Endodermal cell (in vitro differentiated cells): ENCODE results near the gene BRSK2. TPM values are rescaled to one million over a fixed set of nuclear protein-coding genes. Genes with fewer than 3 reads are reported as not detected.
A peak's percentile ranks its signal among the peaks of the same experiment; 100 is the strongest.

Experiments used
- DNase-seq: peaks from one replicate; pipeline ENCODE4 v3.0.0-alpha.2; 2017
- H3K27ac ChIP-seq: 2 replicates; pipeline ENCODE4 v1.5.1; 2013; ENCODE audit warnings: mild to moderate bottlenecking, low read depth, low read length, moderate library complexity
- H3K27me3 ChIP-seq: 2 replicates; pipeline ENCODE4 v1.6.1; 2013; ENCODE audit warnings: mild to moderate bottlenecking, low read length, moderate library complexity; ENCODE audit not compliant: insufficient read depth, control insufficient read depth, poor library complexity, severe bottlenecking
- H3K36me3 ChIP-seq: 2 replicates; pipeline ENCODE4 v1.7.0; 2013; ENCODE audit warnings: mild to moderate bottlenecking, low read length, moderate library complexity; ENCODE audit not compliant: control insufficient read depth, insufficient read depth
- H3K4me1 ChIP-seq: one replicate; pipeline ENCODE4 v1.7.0; 2013; ENCODE audit warnings: low read length; ENCODE audit not compliant: control insufficient read depth, insufficient read depth
- H3K4me3 ChIP-seq: 2 replicates; pipeline ENCODE4 v1.5.1; 2013; ENCODE audit warnings: mild to moderate bottlenecking, low read length, moderate library complexity
- H3K9ac ChIP-seq: 2 replicates; pipeline ENCODE4 v1.6.1; 2013; ENCODE audit warnings: mild to moderate bottlenecking, low read length, moderate library complexity; ENCODE audit not compliant: poor library complexity, severe bottlenecking; ENCODE audit errors: extremely low read depth
- H3K9me3 ChIP-seq: 2 replicates; pipeline ENCODE4 v1.6.1; 2013; ENCODE audit warnings: mild to moderate bottlenecking, low read length, moderate library complexity; ENCODE audit not compliant: control insufficient read depth
- H3K27ac Mint-ChIP-seq: 2 replicates; pipeline ENCODE4 v1.8.0; 2020; ENCODE audit warnings: mixed read lengths
- H3K27me3 Mint-ChIP-seq: 2 replicates; pipeline ENCODE4 v1.8.0; 2021; ENCODE audit warnings: mild to moderate bottlenecking, mixed read lengths; ENCODE audit not compliant: insufficient read depth
- H3K36me3 Mint-ChIP-seq: 2 replicates; pipeline ENCODE4 v1.8.0; 2020; ENCODE audit warnings: low read depth, mixed read lengths
- H3K4me1 Mint-ChIP-seq: 2 replicates; pipeline ENCODE4 v1.8.0; 2020; ENCODE audit warnings: mixed read lengths
- H3K4me3 Mint-ChIP-seq: 2 replicates; pipeline ENCODE4 v1.8.0; 2020; ENCODE audit warnings: mild to moderate bottlenecking, moderate library complexity, mixed read lengths
- H3K9me3 Mint-ChIP-seq: 2 replicates; pipeline ENCODE4 v1.8.0; 2020; ENCODE audit warnings: mild to moderate bottlenecking, mixed read lengths
- WGBS, 2 experiments: methylation state at CpG; one replicate each; pipeline versions ENCODE4 v1.1.5 to v1.1.7; 2013; ENCODE audit warnings: missing lambda C conversion rate in 2 of 2, mixed read lengths in 1 of 2; ENCODE audit not compliant: insufficient coverage in 1 of 2, insufficient read length in 1 of 2; 5-methylcytosine and 5-hydroxymethylcytosine counted together
- total RNA-seq, 2 donors: library from RNA; stranded (reverse); fragmentation: NEBNext Ultra II Directional in 1 of 2; extraction: Animal tissue kit (Norgen Biotek cat#: 25700) in 1 of 2; gene quantifications; 2 replicates in 1 of 2; 3 replicates in 1 of 2; pipeline ENCODE4 v1.2.1, GENCODE V29; 2021
- TF ChIP-seq, protein P1 (sequence below): fragments of 200-600 bp; sonication (generic); conservative IDR thresholded peaks from 2 replicates; pipeline ENCODE4 v1.5.0; 2021; ENCODE audit warnings: antibody characterized with exemption, mild to moderate bottlenecking

Gene BRSK2
- total RNA-seq, 2 donors from 2014 or later: 9.4 to 10.3 TPM

DNA sequence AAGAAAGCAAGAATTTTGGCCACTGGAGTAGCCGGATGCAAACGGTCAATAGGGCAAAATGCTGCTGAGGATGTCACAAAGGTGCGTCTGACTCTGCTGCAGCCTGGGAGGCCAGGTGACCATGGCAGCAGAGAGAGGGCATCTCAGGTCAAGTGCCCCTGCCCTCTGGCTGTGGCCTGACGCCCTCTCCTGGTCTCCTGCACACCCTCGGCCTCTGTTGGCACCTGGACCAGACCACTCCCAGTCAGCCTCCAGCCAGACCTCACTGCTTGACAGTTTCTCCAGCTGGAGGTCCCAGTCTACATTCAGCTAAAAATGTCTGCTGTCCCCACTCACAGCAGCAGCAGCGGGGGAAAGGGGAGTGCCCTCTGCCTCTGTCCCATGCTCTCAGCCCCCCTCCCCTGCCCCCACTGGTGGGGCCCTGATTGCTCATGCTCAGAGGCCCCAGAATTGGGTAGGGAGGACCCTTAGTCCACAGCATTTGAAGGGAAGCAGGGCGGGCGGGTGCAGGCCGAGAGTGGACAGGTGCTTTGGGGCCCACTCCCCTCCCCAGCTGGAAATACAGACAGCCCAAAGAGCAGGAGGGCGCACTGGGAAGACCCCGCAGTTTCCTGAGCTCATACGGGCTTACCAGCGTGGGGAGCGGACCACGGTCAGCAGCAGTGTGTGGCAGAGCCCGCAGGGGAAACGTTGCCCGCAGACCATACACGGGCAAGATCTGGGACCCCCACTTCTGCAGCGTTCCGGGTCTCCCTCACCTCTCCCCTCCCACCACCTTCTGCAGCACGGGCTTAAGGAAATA, 1.6 kb upstream of the BRSK2 start:
- Mint-ChIP-seq H3K27ac (no peak overlapping the region), H3K4me3 (peak overlapping the region; percentile 61), H3K36me3 (no peaks in the 10 kb centered on the region), H3K9me3 (no peaks in the 10 kb centered on the region), H3K27me3 (peaks cover 46% of the 10 kb centered on the region), H3K4me1 (no peaks in the 10 kb centered on the region)
- 55 to 59% methylated on average over 20 to 22 of the region's 22 CpGs for WGBS, 2 experiments
- Histone ChIP-seq H3K27ac (no peak overlapping the region), H3K9ac (no peak overlapping the region), H3K4me1 (peaks cover 6% of the 10 kb centered on the region), H3K4me3 (peak overlapping the region; percentile 75), H3K36me3 (no peaks in the 10 kb centered on the region), H3K9me3 (no peaks in the 10 kb centered on the region), H3K27me3 (peaks cover 25% of the 10 kb centered on the region)
- peak; percentile 82 for DNase-seq
- TF ChIP-seq, protein P1, sequence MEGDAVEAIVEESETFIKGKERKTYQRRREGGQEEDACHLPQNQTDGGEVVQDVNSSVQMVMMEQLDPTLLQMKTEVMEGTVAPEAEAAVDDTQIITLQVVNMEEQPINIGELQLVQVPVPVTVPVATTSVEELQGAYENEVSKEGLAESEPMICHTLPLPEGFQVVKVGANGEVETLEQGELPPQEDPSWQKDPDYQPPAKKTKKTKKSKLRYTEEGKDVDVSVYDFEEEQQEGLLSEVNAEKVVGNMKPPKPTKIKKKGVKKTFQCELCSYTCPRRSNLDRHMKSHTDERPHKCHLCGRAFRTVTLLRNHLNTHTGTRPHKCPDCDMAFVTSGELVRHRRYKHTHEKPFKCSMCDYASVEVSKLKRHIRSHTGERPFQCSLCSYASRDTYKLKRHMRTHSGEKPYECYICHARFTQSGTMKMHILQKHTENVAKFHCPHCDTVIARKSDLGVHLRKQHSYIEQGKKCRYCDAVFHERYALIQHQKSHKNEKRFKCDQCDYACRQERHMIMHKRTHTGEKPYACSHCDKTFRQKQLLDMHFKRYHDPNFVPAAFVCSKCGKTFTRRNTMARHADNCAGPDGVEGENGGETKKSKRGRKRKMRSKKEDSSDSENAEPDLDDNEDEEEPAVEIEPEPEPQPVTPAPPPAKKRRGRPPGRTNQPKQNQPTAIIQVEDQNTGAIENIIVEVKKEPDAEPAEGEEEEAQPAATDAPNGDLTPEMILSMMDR: peak; percentile 65

DNA sequence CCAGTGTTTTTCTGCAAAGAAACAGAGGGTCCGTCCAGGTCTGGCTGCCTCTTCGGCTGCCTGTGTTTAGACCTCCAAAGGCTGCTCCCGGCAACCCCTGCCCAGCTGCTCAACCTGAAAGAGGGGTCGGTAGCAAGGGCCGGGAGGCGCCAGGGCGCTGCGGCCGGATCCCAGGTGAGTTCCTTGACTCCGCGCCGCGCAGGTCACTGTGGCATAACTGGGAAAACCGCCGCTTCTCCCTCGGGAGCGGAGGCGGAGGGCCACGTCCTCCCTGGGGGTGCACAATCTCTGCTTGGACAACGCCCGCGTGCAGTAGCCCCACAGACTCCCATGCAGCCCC, 1.0 kb upstream of the BRSK2 start:
- no peaks in the 10 kb centered on the region for H3K36me3 Mint-ChIP-seq
- Histone ChIP-seq H3K4me1 (peaks cover 6% of the 10 kb centered on the region), H3K4me3 (peak overlapping the region; percentile 75), H3K36me3 (no peaks in the 10 kb centered on the region), H3K9ac (peak overlapping the region; percentile 44), H3K9me3 (no peaks in the 10 kb centered on the region), H3K27ac (no peak overlapping the region), H3K27me3 (peaks cover 25% of the 10 kb centered on the region)
- peaks cover 44% of the 10 kb centered on the region for H3K27me3 Mint-ChIP-seq
- peak overlapping the region; percentile 61 for H3K4me3 Mint-ChIP-seq
- H3K27ac Mint-ChIP-seq: no peak overlapping the region
- peak; percentile 75 for DNase-seq
- H3K4me1 Mint-ChIP-seq: no peaks in the 10 kb centered on the region
- H3K9me3 Mint-ChIP-seq: peaks cover 2% of the 10 kb centered on the region
- TF ChIP-seq, protein P1: no peak
- 7 to 17% methylated on average over 19 to 22 of the region's 22 CpGs for WGBS, 2 experiments

DNA sequence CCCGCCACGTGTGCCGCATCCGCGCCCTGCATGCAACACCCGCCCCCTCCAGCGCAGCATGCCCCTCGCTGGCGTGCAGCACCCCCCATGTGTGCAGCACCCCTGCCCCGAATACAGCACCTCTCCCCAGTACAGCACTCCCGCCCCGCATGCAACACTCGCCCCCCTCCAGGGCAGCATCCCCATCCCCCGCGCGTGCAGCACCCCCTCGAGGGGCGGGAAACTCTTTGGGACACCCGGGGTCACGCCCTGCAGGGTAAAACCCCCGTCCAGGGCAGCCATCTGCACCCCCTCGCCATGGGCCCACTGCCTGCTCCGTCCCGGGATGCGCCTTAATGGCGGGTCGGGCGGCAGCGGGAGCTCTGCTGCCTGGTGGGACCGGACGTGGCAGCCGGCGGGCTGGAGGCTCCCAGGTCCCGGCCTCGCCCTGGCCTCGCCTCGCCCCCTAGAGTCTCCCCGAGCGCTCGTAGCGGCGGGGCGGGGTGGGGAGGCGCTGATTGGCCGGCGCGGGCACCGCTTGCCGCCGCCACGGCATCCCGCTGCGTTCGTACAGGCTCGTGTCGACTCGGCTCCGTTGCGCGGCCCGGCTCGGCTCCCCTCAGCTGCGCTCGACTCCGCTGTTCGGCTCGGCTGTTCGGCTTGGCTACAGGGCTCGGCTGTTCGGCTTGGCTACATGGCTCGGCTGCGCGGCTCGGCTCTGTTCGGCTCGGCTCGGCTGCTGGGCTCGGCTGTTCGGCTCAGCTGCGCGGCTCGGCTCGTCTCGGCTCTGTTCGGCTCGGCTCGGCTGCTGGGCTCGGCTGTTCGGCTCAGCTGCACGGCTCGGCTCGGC, 417 bp upstream of the BRSK2 start:
- Histone ChIP-seq H3K27ac (peak overlapping the region; percentile 44), H3K9me3 (no peaks in the 10 kb centered on the region), H3K4me1 (peaks cover 6% of the 10 kb centered on the region), H3K36me3 (no peaks in the 10 kb centered on the region), H3K9ac (peak overlapping the region; percentile 44), H3K4me3 (peak overlapping the region; percentile 75), H3K27me3 (peaks cover 25% of the 10 kb centered on the region)
- H3K27ac Mint-ChIP-seq: no peak overlapping the region
- H3K4me1 Mint-ChIP-seq: no peaks in the 10 kb centered on the region
- TF ChIP-seq, protein P1: peak; percentile 42
- DNase-seq: peak; percentile 99
- H3K4me3 Mint-ChIP-seq: peak overlapping the region; percentile 61
- WGBS, 2 experiments: 0% methylated on average over 35 to 91 of the region's 92 CpGs
- H3K9me3 Mint-ChIP-seq: peaks cover 2% of the 10 kb centered on the region
- H3K36me3 Mint-ChIP-seq: no peaks in the 10 kb centered on the region
- peaks cover 43% of the 10 kb centered on the region for H3K27me3 Mint-ChIP-seq
